Activated gamma-delta T cell treated with Interleukin-2 at 50 U/mL for 16 hours (primary cell): ENCODE measurements around the gene PRKCH.

Source experiments
- DNase-seq: peaks from one replicate; pipeline ENCODE4 v3.0.0-alpha.2; 2020

The PRKCH gene

GRCh38 chr14:61498303-61498702 is 176.9 kb downstream of the PRKCH start:
- DNase-seq, result no peak

GRCh38 chr14:61498811-61499210 is 177.4 kb downstream of the PRKCH start:
- DNase-seq, result no peak

GRCh38 chr14:61499991-61500390 is 178.6 kb downstream of the PRKCH start:
- no peak for DNase-seq

GRCh38 chr14:61501714-61502458 is 180.5 kb downstream of the PRKCH start:
- no peak for DNase-seq

GRCh38 chr14:61502459-61503093 is 181.2 kb downstream of the PRKCH start:
- DNase-seq, result no peak

- DNase-seq, result peak; percentile 51
Measured at GRCh38 chr14:61503167-61503801, 181.9 kb downstream of the PRKCH start.

GRCh38 chr14:61504901-61505300 is 183.5 kb downstream of the PRKCH start:
- DNase-seq, result no peak

- no peak for DNase-seq
Measured at GRCh38 chr14:61505815-61506809, 184.7 kb downstream of the PRKCH start.

- DNase-seq, result no peak
Measured at GRCh38 chr14:61508526-61508925, 187.1 kb downstream of the PRKCH start.

- no peak for DNase-seq
Measured at GRCh38 chr14:61510736-61511557, 189.6 kb downstream of the PRKCH start.

- no peak for DNase-seq
Measured at GRCh38 chr14:61511558-61511948, 190.2 kb downstream of the PRKCH start.

- no peak for DNase-seq
Measured at GRCh38 chr14:61512026-61512834, 190.9 kb downstream of the PRKCH start.

- no peak for DNase-seq
Measured at GRCh38 chr14:61513986-61514830, 192.8 kb downstream of the PRKCH start.

- DNase-seq, result no peak
Measured at GRCh38 chr14:61514927-61515326, 193.5 kb downstream of the PRKCH start.

GRCh38 chr14:61515436-61516117 is 194.2 kb downstream of the PRKCH start:
- DNase-seq, result no peak

- DNase-seq, result no peak
Measured at GRCh38 chr14:61516118-61516743, 194.9 kb downstream of the PRKCH start.

- DNase-seq, result no peak
Measured at GRCh38 chr14:61516964-61517653, 195.7 kb downstream of the PRKCH start.

GRCh38 chr14:61517911-61518384 is 196.6 kb downstream of the PRKCH start:
- DNase-seq, result no peak
